Liver (tissue), 9 donors: ENCODE results near the gene KRCC1. TPM values are rescaled to one million over a fixed set of nuclear protein-coding genes. Genes with fewer than 3 reads are reported as not detected.

Experiments
- DNase-seq: peaks from one replicate; pipeline ENCODE4 v3.0.0-alpha.2; 2017; ENCODE audit warnings: low spot score
- H3K27ac ChIP-seq, 2 donors: one replicate each; pipeline ENCODE4 v1.7.0; 2013; ENCODE audit warnings: inconsistent platforms in 2 of 2, low read length in 2 of 2, control low read depth in 1 of 2, low read depth in 1 of 2, mild to moderate bottlenecking in 1 of 2
- H3K27me3 ChIP-seq, 4 donors: one replicate each; pipeline versions ENCODE4 v1.6.1 to v1.7.0; 2013; ENCODE audit warnings: low read length in 3 of 4, inconsistent platforms in 1 of 4, mild to moderate bottlenecking in 1 of 4, moderate library complexity in 1 of 4; ENCODE audit not compliant: control insufficient read depth in 4 of 4, insufficient read depth in 4 of 4
- H3K36me3 ChIP-seq, 4 donors: one replicate each; pipeline versions ENCODE4 v1.6.1 to v1.7.0; 2013; ENCODE audit warnings: low read length in 3 of 4, mild to moderate bottlenecking in 3 of 4, low read depth in 1 of 4, moderate library complexity in 1 of 4; ENCODE audit not compliant: control insufficient read depth in 4 of 4, insufficient read depth in 3 of 4
- H3K4me1 ChIP-seq, 4 donors: one replicate each; pipeline versions ENCODE4 v1.6.1 to v1.7.0; 2013; ENCODE audit warnings: low read length in 3 of 4, mild to moderate bottlenecking in 3 of 4, moderate library complexity in 1 of 4; ENCODE audit not compliant: control insufficient read depth in 4 of 4, insufficient read depth in 4 of 4
- H3K4me3 ChIP-seq, 3 donors: one replicate each; pipeline versions ENCODE4 v1.6.1 to v1.7.0; 2013; ENCODE audit warnings: low read length in 3 of 3, control low read depth in 1 of 3, low read depth in 1 of 3, mild to moderate bottlenecking in 1 of 3
- H3K9ac ChIP-seq, 2 donors: one replicate each; pipeline ENCODE4 v1.7.0; 2013; ENCODE audit warnings: low read length in 2 of 2, mild to moderate bottlenecking in 2 of 2, moderate library complexity in 2 of 2, control low read depth in 1 of 2, low read depth in 1 of 2
- H3K9me3 ChIP-seq, 4 donors: one replicate each; pipeline versions ENCODE4 v1.6.1 to v1.7.0; 2013; ENCODE audit warnings: low read length in 3 of 4; ENCODE audit not compliant: control insufficient read depth in 4 of 4
- ATF3 ChIP-seq: IDR thresholded peaks from 2 replicates; pipeline ENCODE4 v1.6.1; 2016; ENCODE audit warnings: antibody characterized with exemption
- CTCF ChIP-seq: fragments of 150-350 bp; IDR thresholded peaks from 2 replicates; pipeline ENCODE4 v1.5.1; 2017; ENCODE audit warnings: improper control_type of control experiment, low read depth, low read length; ENCODE audit not compliant: missing input control
- EGR1 ChIP-seq, 2 donors: IDR thresholded peaks; 2 replicates each; pipeline ENCODE4 v1.6.1; 2016 to 2018; ENCODE audit warnings: antibody characterized with exemption in 2 of 2, low read depth in 2 of 2
- FOXA1 ChIP-seq: IDR thresholded peaks from 2 replicates; pipeline ENCODE4 v1.6.1; 2016; ENCODE audit warnings: antibody characterized with exemption
- FOXA2 ChIP-seq: IDR thresholded peaks from 2 replicates; pipeline ENCODE4 v1.6.1; 2016; ENCODE audit warnings: antibody characterized with exemption
- GABPA ChIP-seq, 2 donors: IDR thresholded peaks in 1 of 2; conservative IDR thresholded peaks in 1 of 2; 2 replicates each; pipeline ENCODE4 v1.6.1; 2016; ENCODE audit warnings: antibody characterized with exemption in 2 of 2, mild to moderate bottlenecking in 1 of 2, moderate library complexity in 1 of 2
- HNF4A ChIP-seq, 2 donors: conservative IDR thresholded peaks; 2 replicates each; pipeline ENCODE4 v1.6.1; 2016; ENCODE audit warnings: antibody characterized with exemption in 2 of 2, mild to moderate bottlenecking in 2 of 2
- HNF4G ChIP-seq: IDR thresholded peaks from 2 replicates; pipeline ENCODE4 v1.6.1; 2016; ENCODE audit warnings: antibody characterized with exemption
- JUND ChIP-seq, 2 donors: IDR thresholded peaks; 2 replicates each; pipeline ENCODE4 v1.6.1; 2016; ENCODE audit warnings: antibody characterized with exemption in 2 of 2
- MAX ChIP-seq: IDR thresholded peaks from 2 replicates; pipeline ENCODE4 v1.6.1; 2016; ENCODE audit warnings: antibody characterized with exemption
- NR2F2 ChIP-seq: IDR thresholded peaks from 2 replicates; pipeline ENCODE4 v1.6.1; 2016; ENCODE audit warnings: antibody characterized with exemption
- RAD21 ChIP-seq, 2 donors: IDR thresholded peaks; 2 replicates each; pipeline ENCODE4 v1.6.1; 2016; ENCODE audit warnings: antibody characterized with exemption in 2 of 2, mild to moderate bottlenecking in 2 of 2
- REST ChIP-seq: IDR thresholded peaks from 2 replicates; pipeline ENCODE4 v1.6.1; 2016; ENCODE audit warnings: antibody characterized with exemption, mild to moderate bottlenecking
- RXRA ChIP-seq, 2 donors: IDR thresholded peaks; 2 replicates each; pipeline ENCODE4 v1.6.1; 2017 to 2018; ENCODE audit warnings: antibody characterized with exemption in 2 of 2, mild to moderate bottlenecking in 1 of 2
- SP1 ChIP-seq: IDR thresholded peaks from 2 replicates; pipeline ENCODE4 v1.6.1; 2018; ENCODE audit warnings: antibody characterized with exemption, mild to moderate bottlenecking
- TAF1 ChIP-seq: conservative IDR thresholded peaks from 2 replicates; pipeline ENCODE4 v1.6.1; 2016; ENCODE audit warnings: antibody characterized with exemption, mild to moderate bottlenecking
- ZBTB33 ChIP-seq: IDR thresholded peaks from 2 replicates; pipeline ENCODE4 v1.6.1; 2016; ENCODE audit warnings: antibody characterized with exemption
- WGBS: extraction: QIAGEN DNeasy Blood & Tissue Kit; methylation state at CpG from one replicate; pipeline ENCODE4 v1.1.7; 2013; 5-methylcytosine and 5-hydroxymethylcytosine counted together
- polyA plus RNA-seq, 2 donors: library from polyadenylated mRNA; stranded (reverse) in 1 of 2; unstranded in 1 of 2; fragments of 200-250 nt in 1 of 2; fragments of >200 nt in 1 of 2; fragmentation: Nextera tagmentation in 1 of 2; extraction: Ambion mirVana in 1 of 2; gene quantifications; one replicate each; pipeline versions ENCODE4 v1.2.1 to v1.2.3, GENCODE V29; 2013 to 2015
- total RNA-seq, 2 donors: library from RNA; depleted of rRNA; stranded (reverse); fragments of >200 nt; gene quantifications; one replicate each; pipeline ENCODE4 v1.2.3, GENCODE V29; 2014
- donor health status: healthy.
- donor health status: healthy.
- donor health status: healthy.
- donor health status: healthy.
- donor health status: healthy.

The KRCC1 gene
- total and polyA plus RNA-seq, 4 donors = 7.0 to 14.8 (median 11.5) TPM

GRCh38 chr2:88067189-88067588 lies 11.6 kb upstream of the KRCC1 start:
- 93% methylated on average over 5 of the region's 5 CpGs for WGBS
- no peaks in the 10 kb centered on the region for H3K4me1 ChIP-seq
- H3K9me3 ChIP-seq = no peaks in the 10 kb centered on the region
- TF ChIP-seq GABPA (IDR thresholded peaks at IDR 0.05 in 1 of 2, conservative IDR thresholded peaks at IDR 0.05 in 1 of 2) (no peak), RAD21 (IDR thresholded peaks at IDR 0.05) (no peak), HNF4G (no peak), HNF4A (conservative IDR thresholded peaks at IDR 0.05) (no peak), JUND (IDR thresholded peaks at IDR 0.05) (no peak), TAF1 (no peak), SP1 (no peak), FOXA2 (no peak), REST (no peak), RXRA (IDR thresholded peaks at IDR 0.05) (no peak), NR2F2 (no peak), MAX (no peak), FOXA1 (no peak), ATF3 (no peak), EGR1 (IDR thresholded peaks at IDR 0.05; ENCODE audit: low read depth in 2 of 2) (no peak), ZBTB33 (no peak), CTCF (no peak)
- no peaks in the 10 kb centered on the region for H3K36me3 ChIP-seq
- H3K27ac ChIP-seq = no peak overlapping the region
- H3K4me3 ChIP-seq = no peak overlapping the region
- no peak for DNase-seq
- no peaks in the 10 kb centered on the region for H3K27me3 ChIP-seq
- no peak overlapping the region for H3K9ac ChIP-seq

GRCh38 chr2:88066543-88066942 lies 11.0 kb upstream of the KRCC1 start:
- Histone ChIP-seq H3K9ac (no peak overlapping the region), H3K36me3 (no peaks in the 10 kb centered on the region), H3K4me3 (no peak overlapping the region), H3K27me3 (no peaks in the 10 kb centered on the region), H3K4me1 (no peaks in the 10 kb centered on the region), H3K27ac (no peak overlapping the region), H3K9me3 (no peaks in the 10 kb centered on the region)
- DNase-seq = no peak
- WGBS = 79% methylated on average over 4 of the region's 4 CpGs
- no peak for TF ChIP-seq NR2F2
- TF ChIP-seq JUND (IDR thresholded peaks at IDR 0.05) = no peak
- no peak for TF ChIP-seq MAX
- no peak for TF ChIP-seq ZBTB33
- TF ChIP-seq FOXA2 = no peak
- no peak for TF ChIP-seq RAD21 (IDR thresholded peaks at IDR 0.05)
- no peak for TF ChIP-seq FOXA1
- TF ChIP-seq CTCF = no peak
